DOHH2 (cell line): Measurements from ENCODE around the gene MOCS3.

Source experiments
- CTCF ChIP-seq: fragments of 200-600 bp; sonication (generic); IDR thresholded peaks from one replicate; pipeline ENCODE4 v1.5.1; 2014; ENCODE audit warnings: antibody characterized with exemption, mild to moderate bottlenecking, low read depth, low read length; ENCODE audit not compliant: poor library complexity, severe bottlenecking
- EZH2phosphoT487 ChIP-seq: fragments of 200-600 bp; sonication (generic); IDR thresholded peaks from 2 replicates; pipeline ENCODE4 v1.6.1; 2017; ENCODE audit warnings: borderline replicate concordance, mild to moderate bottlenecking, antibody characterized with exemption, low read length, moderate library complexity, mixed read lengths

DNA sequence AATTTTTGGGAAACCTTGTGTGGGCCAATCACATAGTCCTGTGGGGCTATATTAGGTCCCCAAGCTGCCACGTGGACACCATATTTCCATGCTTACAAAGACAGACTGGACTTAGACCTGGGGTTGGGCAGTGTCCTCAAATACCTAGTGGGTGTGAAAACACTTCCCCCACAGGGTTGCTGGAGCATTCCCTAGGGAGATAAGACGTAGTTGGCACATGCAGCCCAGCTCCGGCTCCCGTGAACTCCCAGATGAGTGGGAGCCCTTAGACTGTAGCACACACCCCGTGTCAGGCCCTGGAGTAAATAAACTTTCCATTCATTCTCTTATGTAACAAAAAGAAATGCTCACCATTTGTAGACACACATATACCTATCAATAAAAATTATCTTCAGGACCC lies 50.1 kb downstream of the MOCS3 start:
- TF ChIP-seq CTCF, result no peak
- no peak for TF ChIP-seq EZH2phosphoT487
